Natural killer cell (primary cell): ENCODE data around the gene PDLIM1. TPM values are rescaled to one million over a fixed set of nuclear protein-coding genes. Genes with fewer than 3 reads are reported as not detected.

Source experiments
- ATAC-seq, 3 donors: fragments of 150-1000 bp in 2 of 3; fragments of 200-7000 bp in 1 of 3; cut with Tn5 transposase; 1 replicate in 1 of 3; 2 replicates in 2 of 3; pipeline ENCODE4 v1.10.0; 2021; ENCODE audit warnings: mild to moderate bottlenecking in 2 of 3, moderate library complexity in 2 of 3
- DNase-seq, 2 donors: peaks; one replicate each; pipeline versions ENCODE4 v3.0.0 to v3.0.0-alpha.2; 2013 to 2021; ENCODE audit warnings: mixed read lengths in 1 of 2
- H3K27ac ChIP-seq: one replicate; pipeline ENCODE4 v1.5.1; 2013; ENCODE audit warnings: mild to moderate bottlenecking, low read length
- H3K27me3 ChIP-seq: one replicate; pipeline ENCODE4 v1.6.1; 2013; ENCODE audit warnings: low read length; ENCODE audit not compliant: control insufficient read depth, insufficient read depth
- H3K36me3 ChIP-seq: one replicate; pipeline ENCODE4 v1.6.1; 2013; ENCODE audit warnings: low read length; ENCODE audit not compliant: control insufficient read depth, insufficient read depth
- H3K4me1 ChIP-seq: one replicate; pipeline ENCODE4 v1.6.1; 2013; ENCODE audit warnings: low read length; ENCODE audit not compliant: control insufficient read depth, insufficient read depth
- H3K4me3 ChIP-seq: one replicate; pipeline ENCODE4 v1.5.1; 2013; ENCODE audit warnings: low read length
- H3K9me3 ChIP-seq: one replicate; pipeline ENCODE4 v1.6.1; 2013; ENCODE audit warnings: low read length; ENCODE audit not compliant: control insufficient read depth, insufficient read depth
- H3K27ac Mint-ChIP-seq, 2 donors: one replicate each; pipeline ENCODE4 v1.8.0; 2022; ENCODE audit warnings: mild to moderate bottlenecking in 2 of 2, mixed read lengths in 2 of 2, moderate library complexity in 1 of 2
- H3K27me3 Mint-ChIP-seq, 2 donors: one replicate each; pipeline ENCODE4 v1.8.0; 2022; ENCODE audit warnings: low read depth in 2 of 2, mixed read lengths in 2 of 2
- H3K36me3 Mint-ChIP-seq: one replicate; pipeline ENCODE4 v1.8.0; 2022; ENCODE audit warnings: mixed read lengths
- H3K4me1 Mint-ChIP-seq, 2 donors: one replicate each; pipeline ENCODE4 v1.8.0; 2022; ENCODE audit warnings: mixed read lengths in 2 of 2
- H3K4me3 Mint-ChIP-seq: one replicate; pipeline ENCODE4 v1.8.0; 2022; ENCODE audit warnings: mild to moderate bottlenecking, moderate library complexity, mixed read lengths
- H3K9me3 Mint-ChIP-seq, 2 donors: one replicate each; pipeline ENCODE4 v1.8.0; 2022; ENCODE audit warnings: mixed read lengths in 2 of 2
- WGBS: methylation state at CpG from one replicate; pipeline ENCODE4 v1.1.7; 2013; ENCODE audit warnings: missing lambda C conversion rate; ENCODE audit not compliant: insufficient coverage; 5-methylcytosine and 5-hydroxymethylcytosine counted together
- intact Hi-C: fragments of 100-400 bp; cut with micrococcal nuclease; formaldehyde crosslinking; loops from one replicate; pipeline ENCODE4 v1.14.2; 2022
- total RNA-seq, 4 donors: library from RNA; stranded (reverse); fragments of 120-200 nt in 1 of 4; gene quantifications; one replicate each; pipeline versions ENCODE4 v1.2.3 to v1.2.4, GENCODE V29; 2013 to 2022
- TF ChIP-seq, protein P1 (sequence below): fragments of 200-600 bp; IDR thresholded peaks from one replicate; pipeline ENCODE4 v1.8.0; 2022; ENCODE audit warnings: antibody characterized with exemption

Gene PDLIM1
- total RNA-seq, 3 donors from 2014 or later (not counting 1 experiment from before 2014, with no cell fraction given), result 7.1 to 25.2 (median 24.5) TPM

- Mint-ChIP-seq H3K4me1 (peaks cover 13 to 27% of the 10 kb centered on the region in 2 donors), H3K27me3 (peaks cover 0 to 30% of the 10 kb centered on the region in 2 donors), H3K4me3 (peak overlapping the region; percentile 25), H3K36me3 (no peaks in the 10 kb centered on the region), H3K9me3 (no peaks in the 10 kb centered on the region), H3K27ac (no peak overlapping the region)
- WGBS, result 91% methylated on average over 1 of the region's 1 CpG
- Histone ChIP-seq H3K36me3 (no peaks in the 10 kb centered on the region), H3K9me3 (no peaks in the 10 kb centered on the region), H3K27me3 (no peaks in the 10 kb centered on the region), H3K27ac (no peak overlapping the region), H3K4me1 (peaks cover 39% of the 10 kb centered on the region), H3K4me3 (no peak overlapping the region)
- TF ChIP-seq, protein P1, sequence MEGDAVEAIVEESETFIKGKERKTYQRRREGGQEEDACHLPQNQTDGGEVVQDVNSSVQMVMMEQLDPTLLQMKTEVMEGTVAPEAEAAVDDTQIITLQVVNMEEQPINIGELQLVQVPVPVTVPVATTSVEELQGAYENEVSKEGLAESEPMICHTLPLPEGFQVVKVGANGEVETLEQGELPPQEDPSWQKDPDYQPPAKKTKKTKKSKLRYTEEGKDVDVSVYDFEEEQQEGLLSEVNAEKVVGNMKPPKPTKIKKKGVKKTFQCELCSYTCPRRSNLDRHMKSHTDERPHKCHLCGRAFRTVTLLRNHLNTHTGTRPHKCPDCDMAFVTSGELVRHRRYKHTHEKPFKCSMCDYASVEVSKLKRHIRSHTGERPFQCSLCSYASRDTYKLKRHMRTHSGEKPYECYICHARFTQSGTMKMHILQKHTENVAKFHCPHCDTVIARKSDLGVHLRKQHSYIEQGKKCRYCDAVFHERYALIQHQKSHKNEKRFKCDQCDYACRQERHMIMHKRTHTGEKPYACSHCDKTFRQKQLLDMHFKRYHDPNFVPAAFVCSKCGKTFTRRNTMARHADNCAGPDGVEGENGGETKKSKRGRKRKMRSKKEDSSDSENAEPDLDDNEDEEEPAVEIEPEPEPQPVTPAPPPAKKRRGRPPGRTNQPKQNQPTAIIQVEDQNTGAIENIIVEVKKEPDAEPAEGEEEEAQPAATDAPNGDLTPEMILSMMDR, result no peak
- ATAC-seq (no peak), DNase-seq (no peak)
- intact Hi-C loops, result no loop called here
Measured at GRCh38 chr10:95288303-95288702, 2.5 kb downstream of the PDLIM1 start.

DNA sequence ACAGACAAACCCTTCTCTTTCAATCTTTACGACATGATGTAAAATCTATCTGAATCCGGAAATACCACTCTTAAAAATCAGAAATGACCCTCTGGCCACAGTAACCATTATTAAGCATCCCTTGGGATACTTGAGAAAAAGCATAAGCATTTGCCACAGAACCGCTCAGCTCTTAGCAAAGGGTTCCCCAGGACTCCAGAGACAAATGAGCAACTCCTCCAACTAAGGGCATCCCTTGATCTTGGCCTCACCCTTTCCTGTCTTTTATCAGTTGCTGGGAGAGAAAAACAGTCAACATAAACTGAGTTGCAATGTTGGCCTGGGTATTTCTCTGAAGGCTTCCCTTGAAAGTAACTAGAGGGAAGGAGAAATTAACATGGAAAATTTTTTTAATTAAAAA lies 3.5 kb downstream of the PDLIM1 start:
- ATAC-seq (no peak), DNase-seq (no peak)
- H3K27ac ChIP-seq, result no peak overlapping the region
- no peaks in the 10 kb centered on the region for H3K27me3 ChIP-seq
- intact Hi-C loops, result no loop called here
- peaks cover 35% of the 10 kb centered on the region for H3K4me1 ChIP-seq
- Mint-ChIP-seq H3K36me3 (no peaks in the 10 kb centered on the region), H3K27me3 (peaks cover 0 to 27% of the 10 kb centered on the region in 2 donors), H3K9me3 (no peaks in the 10 kb centered on the region), H3K4me1 (peaks cover 13 to 27% of the 10 kb centered on the region in 2 donors), H3K4me3 (no peak overlapping the region), H3K27ac (no peak overlapping the region)
- WGBS, result 92% methylated on average over 3 of the region's 3 CpGs
- no peaks in the 10 kb centered on the region for H3K36me3 ChIP-seq
- TF ChIP-seq, protein P1, result no peak
- H3K9me3 ChIP-seq, result no peaks in the 10 kb centered on the region
- no peak overlapping the region for H3K4me3 ChIP-seq

DNA sequence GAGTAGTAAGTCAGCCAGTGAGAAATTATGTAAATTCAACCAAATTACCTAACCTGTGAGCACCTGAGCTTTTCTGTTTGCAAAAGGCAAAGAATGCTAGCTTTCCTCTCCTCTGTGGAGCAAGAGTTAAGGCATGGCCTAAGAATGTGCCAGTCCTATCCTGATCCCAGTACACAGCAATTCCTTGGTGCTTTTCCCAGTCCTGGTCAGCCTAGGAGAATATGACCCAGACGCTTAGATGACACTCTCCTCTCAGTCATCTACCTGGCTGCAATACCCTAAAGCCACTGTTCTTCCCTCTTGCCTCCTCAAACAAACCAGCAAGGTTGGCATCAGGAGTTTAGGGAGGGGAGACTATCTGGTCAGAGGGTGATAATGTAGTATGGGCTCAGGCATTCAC lies 4.1 kb downstream of the PDLIM1 start:
- H3K4me3 ChIP-seq, result no peak overlapping the region
- H3K9me3 Mint-ChIP-seq, result no peaks in the 10 kb centered on the region
- H3K9me3 ChIP-seq, result no peaks in the 10 kb centered on the region
- peaks cover 10 to 26% of the 10 kb centered on the region in 2 donors for H3K4me1 Mint-ChIP-seq
- intact Hi-C loops, result no loop called here
- no peaks in the 10 kb centered on the region for H3K36me3 ChIP-seq
- DNase-seq (no peak), ATAC-seq (no peak)
- H3K4me1 ChIP-seq, result peaks cover 29% of the 10 kb centered on the region
- H3K36me3 Mint-ChIP-seq, result no peaks in the 10 kb centered on the region
- no peak overlapping the region for H3K27ac Mint-ChIP-seq
- no peak overlapping the region for H3K27ac ChIP-seq
- H3K27me3 Mint-ChIP-seq, result peaks cover 0 to 24% of the 10 kb centered on the region in 2 donors
- H3K27me3 ChIP-seq, result no peaks in the 10 kb centered on the region
- WGBS, result 91% methylated on average over 1 of the region's 1 CpG
- TF ChIP-seq, protein P1, result no peak
- H3K4me3 Mint-ChIP-seq, result no peak overlapping the region

- Histone ChIP-seq H3K27ac (no peak overlapping the region), H3K4me3 (no peak overlapping the region), H3K36me3 (no peaks in the 10 kb centered on the region), H3K4me1 (peaks cover 22% of the 10 kb centered on the region), H3K9me3 (no peaks in the 10 kb centered on the region), H3K27me3 (no peaks in the 10 kb centered on the region)
- peaks cover 5 to 21% of the 10 kb centered on the region in 2 donors for H3K4me1 Mint-ChIP-seq
- H3K9me3 Mint-ChIP-seq, result no peaks in the 10 kb centered on the region
- H3K27ac Mint-ChIP-seq, result no peak overlapping the region
- TF ChIP-seq, protein P1, result no peak
- intact Hi-C loops, result no loop called here
- peak in 1 of 3 donors; percentile 9 for ATAC-seq
- no peak overlapping the region for H3K4me3 Mint-ChIP-seq
- peaks cover 0 to 18% of the 10 kb centered on the region in 2 donors for H3K27me3 Mint-ChIP-seq
- DNase-seq, result no peak
- WGBS, result no CpG with 5 or more reads among the region's 2 CpGs
- no peaks in the 10 kb centered on the region for H3K36me3 Mint-ChIP-seq
Measured at GRCh38 chr10:95285556-95285955, 5.2 kb downstream of the PDLIM1 start.
